SKM-1 (cell line): ENCODE data around the gene MIOS.

ENCODE experiments used
- DNase-seq: peaks from one replicate; lab custom pipeline; 2025; ENCODE audit not compliant: unreplicated experiment; lab: John Stamatoyannopoulos, UW

The MIOS gene

GRCh38 chr7:7582596-7582995 is 15.9 kb downstream of the MIOS start:
- DNase-seq: no peak

GRCh38 chr7:7583731-7584130 is 17.0 kb downstream of the MIOS start:
- no peak for DNase-seq

GRCh38 chr7:7584653-7585052 is 18.0 kb downstream of the MIOS start:
- no peak for DNase-seq

- no peak for DNase-seq
These were observed 18.7 kb downstream of the MIOS start for GRCh38 chr7:7585241-7585928.

GRCh38 chr7:7595451-7595850 is 28.8 kb downstream of the MIOS start:
- no peak for DNase-seq

GRCh38 chr7:7596176-7596575 is 29.5 kb downstream of the MIOS start:
- DNase-seq: no peak

- no peak for DNase-seq
These were observed 40.3 kb downstream of the MIOS start for GRCh38 chr7:7607010-7607409.

GRCh38 chr7:7609330-7609729 is 42.6 kb downstream of the MIOS start:
- DNase-seq: no peak

- no peak for DNase-seq
These were observed 45.8 kb downstream of the MIOS start for GRCh38 chr7:7612519-7612918.

GRCh38 chr7:7613210-7613609 is 46.5 kb downstream of the MIOS start:
- DNase-seq: no peak

- no peak for DNase-seq
These were observed 47.5 kb downstream of the MIOS start for GRCh38 chr7:7614018-7614741.

GRCh38 chr7:7617550-7617949 is 50.9 kb downstream of the MIOS start:
- no peak for DNase-seq

GRCh38 chr7:7618410-7618809 is 51.7 kb downstream of the MIOS start:
- DNase-seq: no peak

GRCh38 chr7:7620236-7620635 is 53.6 kb downstream of the MIOS start:
- DNase-seq: no peak

GRCh38 chr7:7620644-7621210 is 54.0 kb downstream of the MIOS start:
- no peak for DNase-seq

- no peak for DNase-seq
These were observed 61.8 kb downstream of the MIOS start for GRCh38 chr7:7628476-7628875.

GRCh38 chr7:7630626-7631329 is 64.1 kb downstream of the MIOS start:
- DNase-seq: no peak

- no peak for DNase-seq
These were observed 72.7 kb downstream of the MIOS start for GRCh38 chr7:7639421-7639820.

- DNase-seq: peak; percentile 19
These were observed 73.2 kb downstream of the MIOS start for GRCh38 chr7:7639847-7640220.

GRCh38 chr7:7640221-7641128 is 73.8 kb downstream of the MIOS start, which contains the start of gene UMAD1:
Gene UMAD1 (plus strand): TSS chr7:7640752. CDS start chr7:7673372, 32,620 bp downstream.
- DNase-seq: peak; percentile 99
